ENCODE measurements around the gene FBXW9. TPM values are rescaled to one million over a fixed set of nuclear protein-coding genes. Genes with fewer than 3 reads are reported as not detected.
"Not testable (repeated sequence)": the region's sequence is repeated elsewhere in the genome, so short reads cannot be mapped to it uniquely, and the experiment has no call there.

The FBXW9 gene
- total RNA-seq, 4 donors from 2014 or later = 5.9 to 13.7 (median 11.3) TPM

GRCh38 chr19:12712077-12712476 is 15.6 kb upstream of the FBXW9 start:
- H3K4me3 ChIP-seq (replicated peaks in 1 of 3); H3K27ac ChIP-seq; intact Hi-C loops (cut with DNase I); H3K27me3 ChIP-seq; H3K4me1 ChIP-seq; H3K9me3 ChIP-seq: not testable (repeated sequence)
- H3K36me3 ChIP-seq = peaks cover 71 to 73% of the 10 kb centered on the region in 2 donors
- TF ChIP-seq CTCF (IDR thresholded peaks at IDR 0.05) = peak in 4 of 6 experiments; percentile 18 to 46 (median 40)
- DNase-seq = peak; percentile 44 to 48
- WGBS, 2 donors = 77 to 90% methylated on average over 5 of the region's 14 CpGs

- no peaks in the 10 kb centered on the region for H3K4me1 ChIP-seq
- no peak overlapping the region for H3K27ac ChIP-seq
- WGBS, 2 donors = 95 to 98% methylated on average over 10 to 17 of the region's 17 CpGs
- intact Hi-C loops (cut with DNase I) = no loop called here
- no peak overlapping the region for H3K4me3 ChIP-seq (replicated peaks in 1 of 3)
- no peaks in the 10 kb centered on the region for H3K9me3 ChIP-seq
- no peaks in the 10 kb centered on the region for H3K27me3 ChIP-seq
- no peak for DNase-seq
- TF ChIP-seq POLR2A (IDR thresholded peaks at IDR 0.05) (no peak), CTCF (IDR thresholded peaks at IDR 0.05) (no peak)
- peaks cover 77 to 78% of the 10 kb centered on the region in 2 donors for H3K36me3 ChIP-seq
These were observed 14.8 kb upstream of the FBXW9 start for GRCh38 chr19:12711187-12711586.

- H3K4me1 ChIP-seq = no peaks in the 10 kb centered on the region
- DNase-seq = no peak
- no peaks in the 10 kb centered on the region for H3K9me3 ChIP-seq
- no peak overlapping the region for H3K27ac ChIP-seq
- H3K27me3 ChIP-seq = no peaks in the 10 kb centered on the region
- H3K4me3 ChIP-seq (replicated peaks in 1 of 3) = no peak overlapping the region
- intact Hi-C loops (cut with DNase I) = no loop called here
- no peak for TF ChIP-seq POLR2A (IDR thresholded peaks at IDR 0.05)
- TF ChIP-seq CTCF (IDR thresholded peaks at IDR 0.05) = no peak
- peaks cover 80 to 81% of the 10 kb centered on the region in 2 donors for H3K36me3 ChIP-seq
- WGBS, 2 donors = 95 to 97% methylated on average over 8 of the region's 8 CpGs
These were observed 12.2 kb upstream of the FBXW9 start for GRCh38 chr19:12708641-12709040.

GRCh38 chr19:12706332-12706718 is 9.9 kb upstream of the FBXW9 start:
- Histone ChIP-seq H3K4me1 (no peaks in the 10 kb centered on the region), H3K27ac (no peak overlapping the region), H3K36me3 (peaks cover 86 to 93% of the 10 kb centered on the region in 2 donors), H3K4me3 (replicated peaks in 1 of 3) (no peak overlapping the region), H3K9me3 (no peaks in the 10 kb centered on the region), H3K27me3 (no peaks in the 10 kb centered on the region)
- DNase-seq = no peak
- TF ChIP-seq CTCF (IDR thresholded peaks at IDR 0.05) (no peak), POLR2A (IDR thresholded peaks at IDR 0.05) (no peak)
- intact Hi-C loops (cut with DNase I) = no loop called here
- 91 to 92% methylated on average over 11 of the region's 13 CpGs for WGBS, 2 donors

GRCh38 chr19:12705654-12706331 is 9.4 kb upstream of the FBXW9 start:
- no peaks in the 10 kb centered on the region for H3K4me1 ChIP-seq
- H3K27me3 ChIP-seq = no peaks in the 10 kb centered on the region
- no peak overlapping the region for H3K27ac ChIP-seq
- DNase-seq = no peak
- TF ChIP-seq POLR2A (IDR thresholded peaks at IDR 0.05) (no peak), CTCF (IDR thresholded peaks at IDR 0.05) (no peak)
- WGBS, 2 donors = 91 to 92% methylated on average over 22 to 27 of the region's 29 CpGs
- H3K36me3 ChIP-seq = peaks cover 86 to 93% of the 10 kb centered on the region in 2 donors
- H3K9me3 ChIP-seq = no peaks in the 10 kb centered on the region
- H3K4me3 ChIP-seq (replicated peaks in 1 of 3) = no peak overlapping the region
- intact Hi-C loops (cut with DNase I) = no loop called here

All from thyroid gland (tissue), 4 donors.